Measurements from ENCODE around the gene C17orf113. TPM values are rescaled to one million over a fixed set of nuclear protein-coding genes. Genes with fewer than 3 reads are reported as not detected.
"Not testable (repeated sequence)": the region's sequence is repeated elsewhere in the genome, so short reads cannot be mapped to it uniquely, and the experiment has no call there.

C17orf113 gene
- total RNA-seq, 2 experiments from 2014 or later: 0.19 to 0.32 TPM

DNA sequence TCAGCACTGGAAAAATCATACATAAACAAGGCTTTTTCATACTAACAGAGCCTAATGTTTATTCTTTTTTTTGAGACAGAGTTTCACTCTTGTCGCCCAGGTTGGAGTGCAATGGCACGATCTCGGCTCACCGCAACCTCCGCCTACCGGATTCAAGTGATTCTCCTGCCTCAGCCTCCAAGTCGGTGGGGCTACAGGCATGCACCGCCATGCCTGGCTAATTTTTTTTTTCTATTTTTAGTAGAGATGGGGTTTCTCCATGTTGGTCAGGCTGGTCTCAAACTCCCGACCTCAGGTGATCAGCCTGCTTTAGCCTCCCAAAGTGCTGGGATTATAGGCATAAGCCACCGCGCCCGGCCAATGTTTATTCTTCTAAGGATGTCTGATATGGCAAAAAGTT, 36.7 kb downstream of the C17orf113 start:
- not testable (repeated sequence) for H3K27ac Mint-ChIP-seq

DNA sequence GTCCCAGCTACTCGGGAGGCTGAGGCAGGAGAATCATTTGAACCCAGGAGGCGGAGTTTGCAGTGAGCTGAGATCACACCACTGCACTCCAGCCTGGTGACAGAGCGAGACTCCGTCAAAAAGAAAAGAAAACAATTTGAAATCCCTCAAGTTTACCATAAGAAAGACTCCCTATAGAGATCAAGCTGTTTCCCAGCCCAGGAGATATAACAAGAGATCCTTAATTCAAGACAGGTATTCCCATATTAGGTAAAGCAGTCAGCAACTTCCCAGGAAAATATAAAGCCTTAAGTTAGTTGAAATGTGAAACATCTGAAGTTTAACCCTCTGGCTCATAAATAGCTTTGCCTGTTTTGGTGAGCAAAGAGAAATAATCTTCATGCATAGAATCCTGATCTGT, 38.0 kb downstream of the C17orf113 start:
- H3K4me1 Mint-ChIP-seq: peaks cover 56% of the 10 kb centered on the region
- intact Hi-C loops (cut with DNase I, micrococcal nuclease): not testable (repeated sequence)
- CTCF ChIA-PET: interaction anchor here (0.5 to 1.3 kb wide), 5 partner anchors 10 to 518 kb away, joined by 3 to 9 read pairs (median 3); no protein-coding TSS in a partner anchor

More for the DNA sequence above, 36.7 kb downstream of the C17orf113 start:
- Mint-ChIP-seq H3K36me3 (ENCODE audit: low read depth) (peaks cover 32% of the 10 kb centered on the region), H3K4me1 (peaks cover 63% of the 10 kb centered on the region)
- POLR2A ChIA-PET; H3K9me3 Mint-ChIP-seq (ENCODE audit: low read depth); ATAC-seq; DNase-seq; H3K4me3 Mint-ChIP-seq; intact Hi-C loops (cut with DNase I, micrococcal nuclease); H3K27me3 Mint-ChIP-seq: not testable (repeated sequence)
- CTCF ChIA-PET: interaction anchor here (0.7 to 1.3 kb wide), 2 partner anchors 50 to 1117 kb away, joined by 3 to 9 read pairs; no protein-coding TSS in a partner anchor

DNA sequence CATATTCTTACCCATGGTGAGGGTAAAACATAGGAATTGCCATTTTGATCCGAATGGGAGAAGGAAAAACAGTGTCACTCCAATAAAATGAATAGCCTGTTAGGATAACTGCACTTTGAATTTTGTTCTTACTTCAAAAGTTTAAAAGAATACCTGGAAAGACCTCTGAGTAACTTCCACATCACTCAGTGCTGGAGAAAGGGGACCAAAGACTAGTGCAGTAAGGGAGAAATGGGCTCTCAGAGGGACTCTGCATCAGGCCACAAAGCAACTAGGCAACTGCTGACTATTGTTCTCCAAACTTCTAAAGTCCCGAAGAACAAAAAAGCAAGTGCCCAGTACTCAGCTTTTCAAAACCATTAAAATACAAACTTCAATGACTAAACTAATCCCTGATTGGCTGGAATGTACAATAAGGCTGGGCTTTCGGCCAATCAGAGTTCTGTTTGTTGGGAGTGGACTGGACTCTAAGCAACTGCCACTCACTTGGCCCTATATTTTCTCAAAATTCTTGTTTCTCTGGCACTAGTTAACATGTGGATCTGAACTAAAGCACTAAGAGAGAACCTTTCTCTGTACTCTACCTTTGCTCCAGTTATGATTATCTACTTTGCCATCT, 39.4 kb downstream of the C17orf113 start:
- intact Hi-C loops (cut with DNase I, micrococcal nuclease): no loop called here
- peak; percentile 23 for ATAC-seq
- peak overlapping the region; percentile 61 for H3K27ac Mint-ChIP-seq
- no peak overlapping the region for H3K4me3 Mint-ChIP-seq
- H3K4me1 Mint-ChIP-seq: peaks cover 55% of the 10 kb centered on the region
- no peaks in the 10 kb centered on the region for H3K9me3 Mint-ChIP-seq (ENCODE audit: low read depth)
- ChIA-PET POLR2A (interaction anchor here (0.6 kb wide), 1 partner anchor 170 kb away, joined by 3 read pairs; no protein-coding TSS in a partner anchor), CTCF (interaction anchor here (1.2 kb wide), 1 partner anchor 12 kb away, joined by 3 read pairs; no protein-coding TSS in a partner anchor)
- H3K36me3 Mint-ChIP-seq (ENCODE audit: low read depth): peaks cover 23% of the 10 kb centered on the region
- H3K27me3 Mint-ChIP-seq: no peaks in the 10 kb centered on the region
- DNase-seq: no peak

More for the DNA sequence above, 38.0 kb downstream of the C17orf113 start:
- peak overlapping the region; percentile 5 for H3K27ac Mint-ChIP-seq
- H3K9me3 Mint-ChIP-seq (ENCODE audit: low read depth); DNase-seq; H3K4me3 Mint-ChIP-seq; ATAC-seq; H3K27me3 Mint-ChIP-seq: not testable (repeated sequence)
- POLR2A ChIA-PET: interaction anchor here (0.7 to 1.4 kb wide), 2 partner anchors 15 to 21 kb away, joined by 3 read pairs; no protein-coding TSS in a partner anchor
- peaks cover 32% of the 10 kb centered on the region for H3K36me3 Mint-ChIP-seq (ENCODE audit: low read depth)

DNA sequence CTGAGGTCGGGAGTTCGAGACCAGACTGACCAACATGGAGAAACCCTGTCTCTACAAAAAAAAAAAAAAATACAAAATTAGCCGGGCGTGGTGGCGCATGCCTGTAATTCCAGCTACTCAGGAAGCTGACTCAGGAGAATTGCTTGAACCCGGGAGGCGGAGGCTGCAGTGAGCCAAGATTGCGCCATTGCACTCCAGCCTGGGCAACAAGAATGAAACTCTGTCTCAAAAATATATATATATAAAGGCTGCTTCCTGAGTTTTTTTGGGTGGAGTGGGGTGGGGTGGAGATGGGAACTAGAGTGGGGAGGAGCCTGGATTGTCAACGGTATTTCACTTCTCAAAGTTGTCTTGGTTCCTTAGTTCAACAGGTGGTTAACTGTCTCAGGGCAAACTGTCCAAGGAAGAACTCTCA, 40.1 kb downstream of the C17orf113 start:
- H3K27me3 Mint-ChIP-seq; DNase-seq; H3K4me3 Mint-ChIP-seq; POLR2A ChIA-PET; H3K9me3 Mint-ChIP-seq (ENCODE audit: low read depth); ATAC-seq; intact Hi-C loops (cut with DNase I, micrococcal nuclease): not testable (repeated sequence)
- Mint-ChIP-seq H3K4me1 (peaks cover 51% of the 10 kb centered on the region), H3K36me3 (ENCODE audit: low read depth) (peaks cover 16% of the 10 kb centered on the region), H3K27ac (peak overlapping the region; percentile 61)
- CTCF ChIA-PET: interaction anchor here (0.9 to 1.5 kb wide), 2 partner anchors 22 to 57 kb away, joined by 3 read pairs; no protein-coding TSS in a partner anchor

- DNase-seq (no peak), ATAC-seq (no peak)
- Mint-ChIP-seq H3K4me3 (no peak overlapping the region), H3K36me3 (ENCODE audit: low read depth) (peaks cover 12% of the 10 kb centered on the region), H3K27ac (no peak overlapping the region), H3K9me3 (ENCODE audit: low read depth) (no peaks in the 10 kb centered on the region), H3K27me3 (no peaks in the 10 kb centered on the region), H3K4me1 (peaks cover 46% of the 10 kb centered on the region)
- CTCF ChIA-PET: interaction anchor here (0.7 to 1.5 kb wide), 4 partner anchors 10 to 43 kb away, joined by 3 read pairs; no protein-coding TSS in a partner anchor
- intact Hi-C loops (cut with DNase I, micrococcal nuclease): no loop called here
- POLR2A ChIA-PET: interaction anchor here (1.0 kb wide), 1 partner anchor 78 kb away, joined by 3 read pairs; the partner anchor contains the start of gene ODAD4
Observed at GRCh38 chr17:42009170-42009569, 41.2 kb downstream of the C17orf113 start.

DNA sequence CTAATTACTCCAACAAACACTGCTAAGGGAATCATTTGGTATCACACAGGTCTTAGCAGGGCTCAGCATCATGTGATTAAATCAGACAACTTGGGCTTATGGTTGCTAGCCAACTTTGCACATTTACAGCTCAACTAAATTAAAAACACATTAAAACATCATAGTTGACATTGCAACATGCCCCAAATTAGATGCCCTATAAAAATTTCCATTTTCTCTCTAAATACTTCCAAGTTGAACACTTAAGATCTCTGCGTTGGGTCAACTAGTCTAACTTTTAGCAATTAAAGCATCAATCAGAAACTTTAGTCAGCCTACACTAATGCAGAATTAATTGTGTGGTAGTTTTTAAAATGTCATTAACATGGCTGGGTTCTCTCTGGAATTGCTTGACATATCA, 45.2 kb downstream of the C17orf113 start:
- H3K4me1 Mint-ChIP-seq: peaks cover 24% of the 10 kb centered on the region
- ATAC-seq (no peak), DNase-seq (no peak)
- no peaks in the 10 kb centered on the region for H3K27me3 Mint-ChIP-seq
- no peaks in the 10 kb centered on the region for H3K9me3 Mint-ChIP-seq (ENCODE audit: low read depth)
- intact Hi-C loops (cut with DNase I, micrococcal nuclease): no loop called here
- H3K36me3 Mint-ChIP-seq (ENCODE audit: low read depth): peaks cover 10% of the 10 kb centered on the region
- POLR2A ChIA-PET: no interaction called here
- H3K4me3 Mint-ChIP-seq: no peak overlapping the region
- H3K27ac Mint-ChIP-seq: no peak overlapping the region
- CTCF ChIA-PET: interaction anchor here (0.7 to 1.4 kb wide), 3 partner anchors 11 to 383 kb away, joined by 3 to 7 read pairs (median 5); no protein-coding TSS in a partner anchor

DNA sequence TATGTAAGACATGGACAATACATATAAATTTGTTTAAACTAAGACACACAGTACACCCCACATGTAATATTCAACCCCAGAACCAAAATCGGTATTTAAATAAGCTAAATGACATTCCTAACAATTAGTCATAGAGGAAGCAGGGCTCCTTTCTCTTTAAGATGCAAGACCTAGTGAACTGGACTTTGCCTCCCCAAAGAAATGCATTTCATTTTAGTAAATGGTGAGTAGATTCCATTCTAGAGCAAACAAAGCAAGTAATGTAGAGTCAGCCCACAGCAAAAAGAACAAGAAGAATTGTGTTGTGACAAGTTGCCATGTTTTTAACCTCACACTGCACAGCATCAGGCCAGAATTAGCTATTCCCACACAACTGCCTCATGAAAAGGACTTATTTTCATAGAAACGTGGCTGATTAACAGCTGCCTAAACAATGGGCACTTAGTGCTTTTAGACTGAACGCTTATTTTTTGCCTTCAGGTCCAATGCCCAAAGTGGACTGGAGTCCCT, 47.6 kb downstream of the C17orf113 start:
- intact Hi-C loops (cut with DNase I, micrococcal nuclease): no loop called here
- ATAC-seq: no peak
- no peak for DNase-seq
- Mint-ChIP-seq H3K36me3 (ENCODE audit: low read depth) (peaks cover 16% of the 10 kb centered on the region), H3K9me3 (ENCODE audit: low read depth) (no peaks in the 10 kb centered on the region), H3K27ac (no peak overlapping the region), H3K27me3 (no peaks in the 10 kb centered on the region), H3K4me1 (peaks cover 16% of the 10 kb centered on the region), H3K4me3 (no peak overlapping the region)
- ChIA-PET CTCF (interaction anchor here (0.7 to 2.2 kb wide), 3 partner anchors 13 to 510 kb away, joined by 3 to 10 read pairs (median 7); no protein-coding TSS in a partner anchor), POLR2A (interaction anchor here (0.6 kb wide), 2 partner anchors 9 to 515 kb away, joined by 3 to 4 read pairs; no protein-coding TSS in a partner anchor)

DNA sequence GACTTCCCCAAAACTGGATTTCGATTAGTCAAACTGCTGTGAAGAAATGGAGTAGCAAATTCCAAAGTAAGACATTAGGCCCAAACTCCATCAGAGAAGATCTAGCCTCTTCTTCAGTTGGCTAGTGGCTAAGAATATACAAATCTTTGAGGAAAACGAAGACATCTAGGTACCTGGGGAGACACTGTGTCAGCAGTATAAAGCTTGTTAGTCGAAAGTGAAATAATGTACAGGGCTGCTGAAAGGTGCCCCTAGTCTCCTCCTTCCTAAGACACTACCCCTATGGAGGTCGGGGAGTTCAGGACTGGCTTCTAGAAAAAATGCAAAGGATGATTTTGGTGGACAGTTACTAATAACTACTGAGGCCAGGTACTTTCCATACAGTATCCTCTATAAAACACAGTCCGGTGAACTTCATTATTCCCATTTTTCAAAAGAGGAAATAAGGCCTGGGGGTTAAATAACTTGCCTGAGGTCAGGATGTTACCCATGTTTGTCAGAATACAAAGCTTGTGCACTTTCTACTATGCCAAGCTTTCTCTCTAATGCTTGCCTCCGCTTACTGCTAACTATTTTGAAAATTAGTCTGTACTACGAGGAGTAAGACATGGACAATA, 48.1 kb downstream of the C17orf113 start:
- DNase-seq: no peak
- ChIA-PET CTCF (interaction anchor here (1.2 to 2.2 kb wide), 3 partner anchors 13 to 16 kb away, joined by 4 to 10 read pairs (median 7); no protein-coding TSS in a partner anchor), POLR2A (interaction anchor here (0.6 kb wide), 1 partner anchor 516 kb away, joined by 4 read pairs; no protein-coding TSS in a partner anchor)
- Mint-ChIP-seq H3K4me3 (no peak overlapping the region), H3K4me1 (peaks cover 15% of the 10 kb centered on the region), H3K27ac (no peak overlapping the region), H3K9me3 (ENCODE audit: low read depth) (no peaks in the 10 kb centered on the region), H3K36me3 (ENCODE audit: low read depth) (peaks cover 15% of the 10 kb centered on the region), H3K27me3 (no peaks in the 10 kb centered on the region)
- no peak for ATAC-seq
- intact Hi-C loops (cut with DNase I, micrococcal nuclease): no loop called here

DNA sequence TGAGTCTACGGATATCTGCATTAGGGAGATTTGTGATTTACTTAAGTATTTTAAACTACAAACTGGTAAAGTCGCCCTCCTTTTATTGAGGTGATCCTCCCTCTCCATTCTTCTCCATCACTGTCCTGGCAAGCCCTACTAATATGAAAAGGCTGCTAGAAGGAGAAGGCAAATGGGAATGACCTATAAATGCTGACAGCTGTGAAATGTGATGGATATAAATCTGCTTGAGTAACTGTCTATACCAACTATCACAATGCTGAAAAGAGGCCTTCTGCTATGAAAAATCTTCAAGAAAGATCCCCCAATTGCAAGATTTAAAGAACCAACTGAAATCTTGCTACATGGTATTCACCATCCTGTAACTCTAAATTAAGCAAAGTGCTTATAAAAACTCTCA, 48.7 kb downstream of the C17orf113 start:
- DNase-seq (no peak), ATAC-seq (no peak)
- ChIA-PET CTCF (interaction anchor here (1.2 kb wide), 1 partner anchor 13 kb away, joined by 4 read pairs; no protein-coding TSS in a partner anchor), POLR2A (no interaction called here)
- Mint-ChIP-seq H3K9me3 (ENCODE audit: low read depth) (no peaks in the 10 kb centered on the region), H3K4me1 (peaks cover 17% of the 10 kb centered on the region), H3K27me3 (no peaks in the 10 kb centered on the region), H3K36me3 (ENCODE audit: low read depth) (peaks cover 17% of the 10 kb centered on the region), H3K27ac (no peak overlapping the region), H3K4me3 (no peak overlapping the region)
- intact Hi-C loops (cut with DNase I, micrococcal nuclease): no loop called here

GRCh38 chr17:42000413-42001133, 49.8 kb downstream of the C17orf113 start:
- CTCF ChIA-PET: interaction anchor here (0.6 to 1.3 kb wide), 3 partner anchors 16 to 280 kb away, joined by 3 read pairs; no protein-coding TSS in a partner anchor
- H3K4me3 Mint-ChIP-seq: no peak overlapping the region
- DNase-seq: no peak
- H3K27me3 Mint-ChIP-seq: no peaks in the 10 kb centered on the region
- ATAC-seq: no peak
- POLR2A ChIA-PET: interaction anchor here (0.7 kb wide), 1 partner anchor 308 kb away, joined by 3 read pairs; no protein-coding TSS in a partner anchor
- H3K4me1 Mint-ChIP-seq: peaks cover 24% of the 10 kb centered on the region
- intact Hi-C loops (cut with DNase I, micrococcal nuclease): no loop called here
- no peaks in the 10 kb centered on the region for H3K9me3 Mint-ChIP-seq (ENCODE audit: low read depth)
- peaks cover 24% of the 10 kb centered on the region for H3K36me3 Mint-ChIP-seq (ENCODE audit: low read depth)
- H3K27ac Mint-ChIP-seq: peak overlapping the region; percentile 15

DNA sequence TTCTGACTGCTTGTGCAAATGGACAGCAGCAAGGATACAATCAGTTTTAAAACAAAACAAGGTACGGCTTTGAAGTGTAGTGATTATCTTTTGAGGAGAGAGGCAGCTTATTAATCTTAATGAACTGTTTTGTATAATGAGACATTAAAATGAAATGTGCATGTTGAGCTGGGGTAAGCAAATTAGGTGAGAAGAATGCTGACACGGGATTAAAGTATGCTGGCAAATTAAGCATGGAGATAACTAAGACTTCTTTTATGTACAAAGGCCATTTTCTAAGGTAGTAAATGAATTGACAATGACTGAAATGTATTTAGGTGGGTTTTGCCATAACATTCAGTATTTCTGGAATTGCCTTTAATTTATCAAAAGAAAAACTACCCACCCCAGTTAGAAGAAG, 51.9 kb downstream of the C17orf113 start:
- peaks cover 30% of the 10 kb centered on the region for H3K36me3 Mint-ChIP-seq (ENCODE audit: low read depth)
- H3K27me3 Mint-ChIP-seq: no peaks in the 10 kb centered on the region
- H3K27ac Mint-ChIP-seq: no peak overlapping the region
- no peak overlapping the region for H3K4me3 Mint-ChIP-seq
- ATAC-seq: no peak
- ChIA-PET CTCF (interaction anchor here (1.1 kb wide), 1 partner anchor 31 kb away, joined by 3 read pairs; no protein-coding TSS in a partner anchor), POLR2A (no interaction called here)
- intact Hi-C loops (cut with DNase I, micrococcal nuclease): no loop called here
- no peak for DNase-seq
- no peaks in the 10 kb centered on the region for H3K9me3 Mint-ChIP-seq (ENCODE audit: low read depth)
- H3K4me1 Mint-ChIP-seq: peaks cover 16% of the 10 kb centered on the region

All from activated CD4-positive, alpha-beta T cell treated with anti-CD3 and anti-CD28 coated beads for 36 hours (primary cell).